GM20431 (cell line): ENCODE data around the gene CAMKV.
"Not testable (repeated sequence)": the region's sequence is repeated elsewhere in the genome, so short reads cannot be mapped to it uniquely, and the experiment has no call there.

ENCODE experiments used
- in situ Hi-C: fragments of 300-500 bp; cut with MseI, MboI; formaldehyde crosslinking; loops from one replicate; pipeline ENCODE4 v1.15.0; 2020; ENCODE audit warnings: low sequenced_read_pairs; ENCODE audit not compliant: unreplicated experiment

Gene CAMKV

GRCh38 chr3:49859576-49860305, 10.0 kb downstream of the CAMKV start:
- in situ Hi-C loops: no loop called here

GRCh38 chr3:49856181-49857005, 13.3 kb downstream of the CAMKV start, which contains the start of gene TRAIP:
Gene TRAIP, minus strand, starts transcription at chr3:49856564. Its CDS starts 111 bp downstream, at chr3:49856453.
- in situ Hi-C loops: no loop called here

- in situ Hi-C loops: no loop called here
These were observed 14.0 kb downstream of the CAMKV start for GRCh38 chr3:49855662-49856061.

- in situ Hi-C loops: no loop called here
These were observed 24.0 kb downstream of the CAMKV start for GRCh38 chr3:49845694-49846093.

- in situ Hi-C loops: no loop called here
These were observed 25.1 kb downstream of the CAMKV start for GRCh38 chr3:49844464-49845183.

- in situ Hi-C loops: no loop called here
These were observed 26.7 kb downstream of the CAMKV start for GRCh38 chr3:49842843-49843517.

- in situ Hi-C loops: no loop called here
These were observed 27.9 kb downstream of the CAMKV start for GRCh38 chr3:49841806-49842205.

GRCh38 chr3:49841126-49841696, 28.5 kb downstream of the CAMKV start:
- in situ Hi-C loops: no loop called here

- in situ Hi-C loops: no loop called here
These were observed 29.3 kb downstream of the CAMKV start for GRCh38 chr3:49840388-49840787.

- in situ Hi-C loops: no loop called here
These were observed 30.4 kb downstream of the CAMKV start for GRCh38 chr3:49839193-49839809.

- in situ Hi-C loops: no loop called here
These were observed 38.4 kb downstream of the CAMKV start for GRCh38 chr3:49831341-49831740.

GRCh38 chr3:49826016-49826415, 43.7 kb downstream of the CAMKV start:
- in situ Hi-C loops: no loop called here

GRCh38 chr3:49823131-49823530, 46.6 kb downstream of the CAMKV start:
- in situ Hi-C loops: not testable (repeated sequence)

- in situ Hi-C loops: no loop called here
These were observed 56.1 kb downstream of the CAMKV start, which contains the start of gene UBA7 for GRCh38 chr3:49813497-49814174. Gene UBA7, minus strand, starts transcription at chr3:49813953. Its CDS starts 166 bp downstream, at chr3:49813787.

- in situ Hi-C loops: no loop called here
These were observed 56.7 kb downstream of the CAMKV start for GRCh38 chr3:49812916-49813496.
